GM23338 (cell line): ENCODE data around the gene BRD7. TPM values are rescaled to one million over a fixed set of nuclear protein-coding genes. Genes with fewer than 3 reads are reported as not detected.

Experiments used
- ATAC-seq: fragments of 200-7000 bp; cut with Tn5 transposase; 3 replicates; pipeline ENCODE4 v1.9.1; 2020
- DNase-seq: peaks from one replicate; pipeline ENCODE4 v3.0.0-alpha.2; 2015; ENCODE audit warnings: low spot score
- H2AFZ ChIP-seq: fragments of 200-600 bp; sonication (generic); 2 replicates; pipeline ENCODE4 v1.8.0; 2016; ENCODE audit warnings: antibody characterized with exemption, mild to moderate bottlenecking, moderate library complexity
- H3F3A ChIP-seq: fragments of 200-600 bp; sonication (generic); replicated peaks from 2 replicates; pipeline ENCODE4 v1.8.0; 2017; ENCODE audit warnings: antibody characterized with exemption, mixed run types, low read depth
- H3K27ac ChIP-seq: fragments of 200-600 bp; sonication (generic); 2 replicates; pipeline ENCODE4 v1.6.1; 2016; ENCODE audit warnings: low read depth
- H3K27me3 ChIP-seq: fragments of 200-600 bp; sonication (generic); 2 replicates; pipeline ENCODE4 v1.8.0; 2016; ENCODE audit warnings: mild to moderate bottlenecking, mixed run types, moderate library complexity; ENCODE audit not compliant: insufficient read depth
- H3K36me3 ChIP-seq: fragments of 200-600 bp; sonication (generic); 2 replicates; pipeline ENCODE4 v1.8.0; 2016; ENCODE audit warnings: mild to moderate bottlenecking; ENCODE audit not compliant: insufficient read depth
- H3K4me1 ChIP-seq: fragments of 200-600 bp; sonication (generic); 2 replicates; pipeline ENCODE4 v1.8.0; 2016; ENCODE audit warnings: mild to moderate bottlenecking, moderate library complexity; ENCODE audit not compliant: insufficient read depth
- H3K4me2 ChIP-seq: fragments of 200-600 bp; sonication (generic); 2 replicates; pipeline ENCODE4 v1.7.1; 2017; ENCODE audit warnings: mixed run types
- H3K4me3 ChIP-seq: fragments of 200-600 bp; sonication (generic); 2 replicates; pipeline ENCODE4 v1.6.1; 2016; ENCODE audit warnings: mixed run types
- H3K79me2 ChIP-seq: fragments of 200-600 bp; sonication (generic); replicated peaks from 2 replicates; pipeline ENCODE4 v1.8.0; 2017; ENCODE audit warnings: mild to moderate bottlenecking; ENCODE audit not compliant: insufficient read depth
- H3K9me2 ChIP-seq: fragments of 200-600 bp; sonication (generic); 2 replicates; pipeline ENCODE4 v1.8.0; 2017; ENCODE audit not compliant: insufficient read depth
- H4K20me1 ChIP-seq: fragments of 200-600 bp; sonication (generic); replicated peaks from 2 replicates; pipeline ENCODE4 v1.8.0; 2017; ENCODE audit warnings: mild to moderate bottlenecking; ENCODE audit not compliant: insufficient read depth
- H3K27ac Mint-ChIP-seq: 2 replicates; pipeline ENCODE4 v1.8.0; 2020; ENCODE audit warnings: inconsistent platforms, mild to moderate bottlenecking, moderate library complexity, mixed read lengths
- H3K27me3 Mint-ChIP-seq: 3 replicates; pipeline ENCODE4 v1.8.0; 2022; ENCODE audit warnings: low read depth, mild to moderate bottlenecking, moderate library complexity, mixed read lengths, inconsistent platforms; ENCODE audit not compliant: insufficient read depth, poor library complexity
- H3K36me3 Mint-ChIP-seq: 3 replicates; pipeline ENCODE4 v1.8.0; 2021; ENCODE audit warnings: low read depth, mild to moderate bottlenecking, inconsistent platforms, moderate library complexity, mixed read lengths
- H3K4me1 Mint-ChIP-seq: 3 replicates; pipeline ENCODE4 v1.8.0; 2020; ENCODE audit warnings: mild to moderate bottlenecking, inconsistent platforms, mixed read lengths
- H3K4me3 Mint-ChIP-seq: 3 replicates; pipeline ENCODE4 v1.8.0; 2021; ENCODE audit warnings: moderate library complexity, mild to moderate bottlenecking, inconsistent platforms, mixed read lengths
- H3K9me3 Mint-ChIP-seq: 3 replicates; pipeline ENCODE4 v1.8.0; 2020; ENCODE audit warnings: moderate library complexity, mild to moderate bottlenecking, inconsistent platforms, mixed read lengths
- CREB1 ChIP-seq: fragments of 250-450 bp; sonication (Bioruptor Pico); IDR thresholded peaks from 2 replicates; pipeline ENCODE4 v1.5.0; 2020; ENCODE audit warnings: low read depth, mild to moderate bottlenecking, moderate library complexity
- JUNB ChIP-seq: IDR thresholded peaks from one replicate; pipeline ENCODE4 v1.6.1; 2016; ENCODE audit warnings: antibody characterized with exemption; ENCODE audit not compliant: unreplicated experiment
- NANOG ChIP-seq: IDR thresholded peaks from 2 replicates; pipeline ENCODE4 v1.6.1; 2016; ENCODE audit warnings: antibody characterized with exemption, borderline replicate concordance
- POLR2AphosphoS5 ChIP-seq: IDR thresholded peaks from 2 replicates; pipeline ENCODE4 v1.6.1; 2016; ENCODE audit warnings: antibody characterized with exemption, low read depth
- ZNF114 ChIP-seq: fragments of 250-450 bp; sonication (Bioruptor Pico); IDR thresholded peaks from 2 replicates; pipeline ENCODE4 v1.5.0; 2020; ENCODE audit warnings: mild to moderate bottlenecking, moderate library complexity
- ZNF331 ChIP-seq: fragments of 250-450 bp; sonication (Bioruptor Pico); IDR thresholded peaks from 2 replicates; pipeline ENCODE4 v1.5.0; 2020; ENCODE audit warnings: low read depth, mild to moderate bottlenecking, moderate library complexity
- polyA plus RNA-seq: library from polyadenylated mRNA; unstranded; fragments of >200 nt; fragmentation: Nextera tagmentation; extraction: Ambion mirVana; gene quantifications from 2 replicates; pipeline ENCODE4 v1.2.1, GENCODE V29; 2016
- total RNA-seq: library from RNA; depleted of rRNA; stranded (reverse); fragments of >200 nt; shearing (Covaris generic); gene quantifications from 2 replicates; pipeline ENCODE4 v1.2.3, GENCODE V29; 2014
- TF ChIP-seq, protein P1 (sequence below): IDR thresholded peaks from 2 replicates; pipeline ENCODE4 v1.6.1; 2016; ENCODE audit warnings: antibody characterized with exemption
- TF ChIP-seq, protein P2 (sequence below): IDR thresholded peaks from one replicate; pipeline ENCODE4 v1.6.1; 2018; ENCODE audit warnings: antibody characterized with exemption; ENCODE audit not compliant: unreplicated experiment
- TF ChIP-seq, protein P3 (sequence below): fragments of 250-450 bp; sonication (Bioruptor Pico); IDR thresholded peaks from 2 replicates; pipeline ENCODE4 v1.5.0; 2020; ENCODE audit warnings: mild to moderate bottlenecking, moderate library complexity
- TF ChIP-seq, protein P4 (sequence below), 2 experiments: fragments of 200-600 bp in 1 of 2; sonication (generic) in 1 of 2; conservative IDR thresholded peaks; 2 replicates each; pipeline versions ENCODE4 v1.5.1 to v1.6.1; 2016 to 2017; ENCODE audit warnings: antibody characterized with exemption in 2 of 2, low read depth in 2 of 2, mild to moderate bottlenecking in 2 of 2, moderate library complexity in 1 of 2

BRD7 gene
- total and polyA plus RNA-seq, 2 experiments from 2014 or later: 93.0 to 149 TPM

DNA sequence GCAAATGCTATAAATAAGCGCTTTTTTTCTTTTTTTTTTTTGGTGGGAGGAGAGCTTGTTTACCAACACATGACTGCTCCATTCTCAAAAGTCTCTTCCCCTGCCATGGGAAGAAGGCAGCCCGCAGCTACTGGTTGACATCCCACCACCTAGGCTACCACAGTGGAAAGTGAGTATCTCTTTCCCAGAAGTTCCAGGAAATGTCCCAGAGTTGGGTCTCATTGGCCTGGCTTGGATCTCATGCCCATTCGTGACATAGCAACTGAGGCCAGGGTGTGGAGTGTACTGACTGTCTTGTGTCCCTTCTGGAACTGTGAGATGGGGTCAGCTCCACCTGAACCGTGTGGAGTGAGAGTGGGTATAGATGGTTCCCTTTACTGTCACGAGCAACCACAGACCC is 29.5 kb upstream of the BRD7 start:
- Histone ChIP-seq H3K9me2 (0 out of 2 replicates have a peak, but pooled peaks cover 4% of the 10 kb centered on the region), H3K79me2 (no peaks in the 10 kb centered on the region), H3K27me3 (no peaks in the 10 kb centered on the region), H3K4me1 (no peaks in the 10 kb centered on the region), H4K20me1 (no peaks in the 10 kb centered on the region), H3K4me3 (no peak overlapping the region), H3F3A (no peaks in the 10 kb centered on the region), H3K27ac (no peak overlapping the region), H3K36me3 (no peaks in the 10 kb centered on the region), H3K4me2 (no peak overlapping the region), H2AFZ (no peak overlapping the region)
- no peaks in the 10 kb centered on the region for H3K36me3 Mint-ChIP-seq
- no peak overlapping the region for H3K27ac Mint-ChIP-seq
- H3K27me3 Mint-ChIP-seq: peaks cover 1% of the 10 kb centered on the region
- H3K4me3 Mint-ChIP-seq: no peak overlapping the region
- ATAC-seq (no peak), DNase-seq (no peak)
- no peak for TF ChIP-seq POLR2AphosphoS5
- TF ChIP-seq ZNF114 (CRISPR knock-in tag): no peak
- TF ChIP-seq, protein P1, sequence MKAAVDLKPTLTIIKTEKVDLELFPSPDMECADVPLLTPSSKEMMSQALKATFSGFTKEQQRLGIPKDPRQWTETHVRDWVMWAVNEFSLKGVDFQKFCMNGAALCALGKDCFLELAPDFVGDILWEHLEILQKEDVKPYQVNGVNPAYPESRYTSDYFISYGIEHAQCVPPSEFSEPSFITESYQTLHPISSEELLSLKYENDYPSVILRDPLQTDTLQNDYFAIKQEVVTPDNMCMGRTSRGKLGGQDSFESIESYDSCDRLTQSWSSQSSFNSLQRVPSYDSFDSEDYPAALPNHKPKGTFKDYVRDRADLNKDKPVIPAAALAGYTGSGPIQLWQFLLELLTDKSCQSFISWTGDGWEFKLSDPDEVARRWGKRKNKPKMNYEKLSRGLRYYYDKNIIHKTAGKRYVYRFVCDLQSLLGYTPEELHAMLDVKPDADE: no peak
- no peak for TF ChIP-seq JUNB
- TF ChIP-seq, protein P2, sequence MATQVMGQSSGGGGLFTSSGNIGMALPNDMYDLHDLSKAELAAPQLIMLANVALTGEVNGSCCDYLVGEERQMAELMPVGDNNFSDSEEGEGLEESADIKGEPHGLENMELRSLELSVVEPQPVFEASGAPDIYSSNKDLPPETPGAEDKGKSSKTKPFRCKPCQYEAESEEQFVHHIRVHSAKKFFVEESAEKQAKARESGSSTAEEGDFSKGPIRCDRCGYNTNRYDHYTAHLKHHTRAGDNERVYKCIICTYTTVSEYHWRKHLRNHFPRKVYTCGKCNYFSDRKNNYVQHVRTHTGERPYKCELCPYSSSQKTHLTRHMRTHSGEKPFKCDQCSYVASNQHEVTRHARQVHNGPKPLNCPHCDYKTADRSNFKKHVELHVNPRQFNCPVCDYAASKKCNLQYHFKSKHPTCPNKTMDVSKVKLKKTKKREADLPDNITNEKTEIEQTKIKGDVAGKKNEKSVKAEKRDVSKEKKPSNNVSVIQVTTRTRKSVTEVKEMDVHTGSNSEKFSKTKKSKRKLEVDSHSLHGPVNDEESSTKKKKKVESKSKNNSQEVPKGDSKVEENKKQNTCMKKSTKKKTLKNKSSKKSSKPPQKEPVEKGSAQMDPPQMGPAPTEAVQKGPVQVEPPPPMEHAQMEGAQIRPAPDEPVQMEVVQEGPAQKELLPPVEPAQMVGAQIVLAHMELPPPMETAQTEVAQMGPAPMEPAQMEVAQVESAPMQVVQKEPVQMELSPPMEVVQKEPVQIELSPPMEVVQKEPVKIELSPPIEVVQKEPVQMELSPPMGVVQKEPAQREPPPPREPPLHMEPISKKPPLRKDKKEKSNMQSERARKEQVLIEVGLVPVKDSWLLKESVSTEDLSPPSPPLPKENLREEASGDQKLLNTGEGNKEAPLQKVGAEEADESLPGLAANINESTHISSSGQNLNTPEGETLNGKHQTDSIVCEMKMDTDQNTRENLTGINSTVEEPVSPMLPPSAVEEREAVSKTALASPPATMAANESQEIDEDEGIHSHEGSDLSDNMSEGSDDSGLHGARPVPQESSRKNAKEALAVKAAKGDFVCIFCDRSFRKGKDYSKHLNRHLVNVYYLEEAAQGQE: no peak
- no peak for TF ChIP-seq ZNF331 (CRISPR knock-in tag)
- TF ChIP-seq, protein P3, sequence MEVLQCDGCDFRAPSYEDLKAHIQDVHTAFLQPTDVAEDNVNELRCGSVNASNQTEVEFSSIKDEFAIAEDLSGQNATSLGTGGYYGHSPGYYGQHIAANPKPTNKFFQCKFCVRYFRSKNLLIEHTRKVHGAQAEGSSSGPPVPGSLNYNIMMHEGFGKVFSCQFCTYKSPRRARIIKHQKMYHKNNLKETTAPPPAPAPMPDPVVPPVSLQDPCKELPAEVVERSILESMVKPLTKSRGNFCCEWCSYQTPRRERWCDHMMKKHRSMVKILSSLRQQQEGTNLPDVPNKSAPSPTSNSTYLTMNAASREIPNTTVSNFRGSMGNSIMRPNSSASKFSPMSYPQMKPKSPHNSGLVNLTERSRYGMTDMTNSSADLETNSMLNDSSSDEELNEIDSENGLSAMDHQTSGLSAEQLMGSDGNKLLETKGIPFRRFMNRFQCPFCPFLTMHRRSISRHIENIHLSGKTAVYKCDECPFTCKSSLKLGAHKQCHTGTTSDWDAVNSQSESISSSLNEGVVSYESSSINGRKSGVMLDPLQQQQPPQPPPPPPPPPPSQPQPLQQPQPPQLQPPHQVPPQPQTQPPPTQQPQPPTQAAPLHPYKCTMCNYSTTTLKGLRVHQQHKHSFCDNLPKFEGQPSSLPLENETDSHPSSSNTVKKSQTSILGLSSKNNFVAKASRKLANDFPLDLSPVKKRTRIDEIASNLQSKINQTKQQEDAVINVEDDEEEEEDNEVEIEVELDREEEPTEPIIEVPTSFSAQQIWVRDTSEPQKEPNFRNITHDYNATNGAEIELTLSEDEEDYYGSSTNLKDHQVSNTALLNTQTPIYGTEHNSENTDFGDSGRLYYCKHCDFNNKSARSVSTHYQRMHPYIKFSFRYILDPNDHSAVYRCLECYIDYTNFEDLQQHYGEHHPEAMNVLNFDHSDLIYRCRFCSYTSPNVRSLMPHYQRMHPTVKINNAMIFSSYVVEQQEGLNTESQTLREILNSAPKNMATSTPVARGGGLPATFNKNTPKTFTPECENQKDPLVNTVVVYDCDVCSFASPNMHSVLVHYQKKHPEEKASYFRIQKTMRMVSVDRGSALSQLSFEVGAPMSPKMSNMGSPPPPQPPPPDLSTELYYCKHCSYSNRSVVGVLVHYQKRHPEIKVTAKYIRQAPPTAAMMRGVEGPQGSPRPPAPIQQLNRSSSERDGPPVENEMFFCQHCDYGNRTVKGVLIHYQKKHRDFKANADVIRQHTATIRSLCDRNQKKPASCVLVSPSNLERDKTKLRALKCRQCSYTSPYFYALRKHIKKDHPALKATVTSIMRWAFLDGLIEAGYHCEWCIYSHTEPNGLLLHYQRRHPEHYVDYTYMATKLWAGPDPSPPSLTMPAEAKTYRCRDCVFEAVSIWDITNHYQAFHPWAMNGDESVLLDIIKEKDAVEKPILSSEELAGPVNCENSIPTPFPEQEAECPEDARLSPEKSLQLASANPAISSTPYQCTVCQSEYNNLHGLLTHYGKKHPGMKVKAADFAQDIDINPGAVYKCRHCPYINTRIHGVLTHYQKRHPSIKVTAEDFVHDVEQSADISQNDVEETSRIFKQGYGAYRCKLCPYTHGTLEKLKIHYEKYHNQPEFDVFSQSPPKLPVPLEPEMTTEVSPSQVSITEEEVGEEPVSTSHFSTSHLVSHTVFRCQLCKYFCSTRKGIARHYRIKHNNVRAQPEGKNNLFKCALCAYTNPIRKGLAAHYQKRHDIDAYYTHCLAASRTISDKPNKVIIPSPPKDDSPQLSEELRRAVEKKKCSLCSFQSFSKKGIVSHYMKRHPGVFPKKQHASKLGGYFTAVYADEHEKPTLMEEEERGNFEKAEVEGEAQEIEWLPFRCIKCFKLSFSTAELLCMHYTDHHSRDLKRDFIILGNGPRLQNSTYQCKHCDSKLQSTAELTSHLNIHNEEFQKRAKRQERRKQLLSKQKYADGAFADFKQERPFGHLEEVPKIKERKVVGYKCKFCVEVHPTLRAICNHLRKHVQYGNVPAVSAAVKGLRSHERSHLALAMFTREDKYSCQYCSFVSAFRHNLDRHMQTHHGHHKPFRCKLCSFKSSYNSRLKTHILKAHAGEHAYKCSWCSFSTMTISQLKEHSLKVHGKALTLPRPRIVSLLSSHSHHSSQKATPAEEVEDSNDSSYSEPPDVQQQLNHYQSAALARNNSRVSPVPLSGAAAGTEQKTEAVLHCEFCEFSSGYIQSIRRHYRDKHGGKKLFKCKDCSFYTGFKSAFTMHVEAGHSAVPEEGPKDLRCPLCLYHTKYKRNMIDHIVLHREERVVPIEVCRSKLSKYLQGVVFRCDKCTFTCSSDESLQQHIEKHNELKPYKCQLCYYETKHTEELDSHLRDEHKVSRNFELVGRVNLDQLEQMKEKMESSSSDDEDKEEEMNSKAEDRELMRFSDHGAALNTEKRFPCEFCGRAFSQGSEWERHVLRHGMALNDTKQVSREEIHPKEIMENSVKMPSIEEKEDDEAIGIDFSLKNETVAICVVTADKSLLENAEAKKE (CRISPR knock-in tag): no peak
- TF ChIP-seq CREB1 (CRISPR knock-in tag): no peak
- TF ChIP-seq, protein P4, sequence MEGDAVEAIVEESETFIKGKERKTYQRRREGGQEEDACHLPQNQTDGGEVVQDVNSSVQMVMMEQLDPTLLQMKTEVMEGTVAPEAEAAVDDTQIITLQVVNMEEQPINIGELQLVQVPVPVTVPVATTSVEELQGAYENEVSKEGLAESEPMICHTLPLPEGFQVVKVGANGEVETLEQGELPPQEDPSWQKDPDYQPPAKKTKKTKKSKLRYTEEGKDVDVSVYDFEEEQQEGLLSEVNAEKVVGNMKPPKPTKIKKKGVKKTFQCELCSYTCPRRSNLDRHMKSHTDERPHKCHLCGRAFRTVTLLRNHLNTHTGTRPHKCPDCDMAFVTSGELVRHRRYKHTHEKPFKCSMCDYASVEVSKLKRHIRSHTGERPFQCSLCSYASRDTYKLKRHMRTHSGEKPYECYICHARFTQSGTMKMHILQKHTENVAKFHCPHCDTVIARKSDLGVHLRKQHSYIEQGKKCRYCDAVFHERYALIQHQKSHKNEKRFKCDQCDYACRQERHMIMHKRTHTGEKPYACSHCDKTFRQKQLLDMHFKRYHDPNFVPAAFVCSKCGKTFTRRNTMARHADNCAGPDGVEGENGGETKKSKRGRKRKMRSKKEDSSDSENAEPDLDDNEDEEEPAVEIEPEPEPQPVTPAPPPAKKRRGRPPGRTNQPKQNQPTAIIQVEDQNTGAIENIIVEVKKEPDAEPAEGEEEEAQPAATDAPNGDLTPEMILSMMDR (conservative IDR thresholded peaks at IDR 0.05; ENCODE audit: low read depth in 2 of 2): no peak
- TF ChIP-seq NANOG: no peak
- peaks cover 10% of the 10 kb centered on the region for H3K4me1 Mint-ChIP-seq
- no peaks in the 10 kb centered on the region for H3K9me3 Mint-ChIP-seq
